Activated CD4-positive, alpha-beta T cell treated with anti-CD3 and anti-CD28 coated beads for 24 hours (primary cell): ENCODE results near the gene SPNS1.
"Not testable (repeated sequence)": the region's sequence is repeated elsewhere in the genome, so short reads cannot be mapped to it uniquely, and the experiment has no call there.

ENCODE experiments used
- DNase-seq, 2 donors: peaks; one replicate each; pipeline ENCODE4 v3.0.0-alpha.2; 2020; ENCODE audit warnings: low read depth in 2 of 2

SPNS1 gene

DNA sequence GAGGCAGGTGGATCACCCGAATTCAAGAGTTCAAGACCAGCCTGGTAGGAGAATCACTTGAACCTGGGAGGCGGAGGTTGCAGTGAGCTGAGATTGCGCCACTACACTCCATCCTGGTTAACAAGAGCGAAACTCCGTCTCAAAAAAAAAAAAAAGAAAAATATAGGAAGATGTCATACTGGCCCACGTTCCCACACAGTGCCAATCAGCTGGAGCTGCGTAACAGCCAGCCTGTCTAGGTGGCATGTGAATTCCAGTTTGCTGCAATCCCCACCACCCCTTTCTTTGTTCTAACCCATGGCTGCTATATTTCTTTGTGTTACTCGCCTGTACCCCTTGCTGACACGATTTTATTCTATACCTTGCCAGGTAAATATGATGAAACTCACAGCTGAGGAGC, 16.4 kb upstream of the SPNS1 start:
- no peak for DNase-seq

DNA sequence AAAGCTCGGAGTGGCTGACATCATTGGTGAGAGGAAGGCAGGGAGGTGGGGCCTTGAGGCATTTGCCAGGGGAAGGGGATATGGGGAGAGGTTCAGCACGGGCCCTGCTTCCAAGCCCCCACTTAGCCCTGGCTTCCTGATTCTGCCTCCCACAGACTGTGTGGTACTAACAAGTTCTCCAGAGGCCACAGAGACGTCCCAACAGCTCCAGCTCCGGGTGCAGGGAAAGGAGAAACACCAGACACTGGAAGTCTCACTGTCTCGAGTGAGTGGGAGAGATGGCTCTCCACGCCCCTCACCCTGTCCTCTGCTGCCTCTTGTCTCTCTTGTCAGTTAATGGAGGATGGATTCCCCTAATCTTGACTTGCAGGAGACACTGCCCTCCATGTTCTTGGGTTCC, 15.7 kb upstream of the SPNS1 start:
- DNase-seq: no peak

DNA sequence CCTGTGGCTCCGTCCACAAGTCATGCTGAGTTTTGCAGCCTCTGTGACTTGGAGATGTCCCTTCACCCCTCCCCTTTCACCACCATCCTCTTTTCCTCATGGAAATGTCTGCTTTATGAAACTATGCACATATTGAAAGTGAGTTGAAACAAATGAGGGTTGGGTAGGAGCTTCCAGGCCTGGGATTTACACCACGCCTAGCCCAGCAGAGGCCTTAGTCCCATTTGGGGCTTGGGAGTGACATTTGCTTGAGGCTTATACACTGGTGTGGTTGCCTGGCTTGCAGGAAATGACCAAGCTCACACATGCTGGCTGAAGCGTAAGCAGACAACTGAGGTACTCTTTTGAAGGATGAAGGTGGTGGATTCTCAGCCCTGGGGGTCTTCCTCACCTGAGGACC, 10.5 kb upstream of the SPNS1 start:
- DNase-seq: no peak

DNA sequence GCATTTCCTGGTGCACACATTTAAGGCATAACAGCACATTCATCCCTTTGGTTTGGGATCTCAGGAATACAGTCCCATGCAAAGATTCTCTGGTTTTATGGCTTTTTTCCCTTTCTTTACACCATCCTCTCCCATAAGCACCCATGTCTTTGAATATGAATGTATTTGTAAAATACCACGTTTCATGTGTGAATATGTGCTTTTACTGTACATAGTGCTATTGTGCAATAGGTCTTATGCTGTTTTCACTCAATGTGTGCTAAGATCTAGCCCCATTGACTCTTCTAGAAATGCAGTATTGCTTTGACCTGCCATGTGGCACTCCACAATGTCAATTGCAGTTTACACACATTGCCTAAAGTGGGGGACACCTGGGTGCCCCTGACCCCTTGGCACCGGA, 10.1 kb upstream of the SPNS1 start:
- no peak for DNase-seq

DNA sequence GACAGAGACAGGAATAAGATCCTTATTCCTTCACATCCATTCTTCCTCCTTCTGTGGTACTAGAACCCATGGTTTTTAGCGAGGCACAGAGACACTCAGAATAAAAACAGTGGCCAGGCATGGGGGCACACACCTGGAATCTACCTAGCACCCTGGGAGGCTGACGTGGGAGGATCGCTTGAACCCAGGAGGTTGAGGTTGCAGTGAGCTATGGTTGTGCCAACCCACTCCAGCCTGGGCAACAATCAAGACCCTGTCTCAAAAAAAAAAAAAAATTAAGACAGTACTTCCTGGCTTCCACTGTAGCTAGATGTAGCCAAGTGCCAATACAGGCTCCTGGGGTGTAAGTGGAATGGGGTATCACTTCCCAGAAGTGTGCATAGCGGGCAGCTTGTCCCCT, 7.4 kb upstream of the SPNS1 start:
- DNase-seq: no peak

DNA sequence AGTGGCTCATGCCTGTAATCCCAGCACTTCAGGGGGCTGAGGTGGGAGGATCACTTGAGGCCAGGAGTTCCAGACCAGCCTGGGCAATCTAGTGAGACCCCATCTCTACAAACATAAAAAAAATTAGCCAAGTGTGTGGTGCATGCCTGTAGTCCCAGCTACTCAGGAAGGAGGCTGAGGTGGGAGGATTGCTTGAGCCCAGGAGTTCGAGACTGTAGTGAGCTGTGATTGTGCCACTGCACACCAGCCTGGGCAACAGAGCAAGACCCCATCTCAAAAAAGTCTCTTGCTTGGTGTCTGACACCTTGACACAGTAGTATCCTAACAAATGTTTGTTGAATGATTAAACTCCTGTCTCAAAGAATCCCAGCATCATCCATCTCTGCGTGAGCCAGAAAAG, 4.9 kb upstream of the SPNS1 start:
- not testable (repeated sequence) for DNase-seq

DNA sequence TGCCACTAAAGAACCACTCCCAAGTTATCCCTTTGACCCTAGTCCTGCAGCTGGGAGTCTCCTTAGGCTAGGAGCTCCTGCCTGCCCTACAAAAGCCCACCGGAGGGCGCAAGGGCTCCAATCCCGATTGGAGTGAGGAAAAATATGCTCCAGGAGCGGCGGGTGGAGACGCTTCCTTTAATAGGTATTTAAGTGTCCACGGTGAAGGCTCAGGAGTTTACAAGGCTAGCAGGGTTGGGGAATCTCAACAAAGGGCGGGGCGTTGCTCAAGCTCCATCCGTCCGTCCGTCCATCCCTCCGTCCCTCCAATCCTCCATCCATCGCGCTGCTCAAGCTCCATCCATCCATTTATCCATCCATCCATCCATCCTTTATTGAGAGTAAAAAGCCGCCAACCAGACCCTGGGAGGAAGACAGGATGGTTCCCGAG, 556 bp upstream of the SPNS1 start:
- DNase-seq: peak in 1 of 2 donors; percentile 15

DNA sequence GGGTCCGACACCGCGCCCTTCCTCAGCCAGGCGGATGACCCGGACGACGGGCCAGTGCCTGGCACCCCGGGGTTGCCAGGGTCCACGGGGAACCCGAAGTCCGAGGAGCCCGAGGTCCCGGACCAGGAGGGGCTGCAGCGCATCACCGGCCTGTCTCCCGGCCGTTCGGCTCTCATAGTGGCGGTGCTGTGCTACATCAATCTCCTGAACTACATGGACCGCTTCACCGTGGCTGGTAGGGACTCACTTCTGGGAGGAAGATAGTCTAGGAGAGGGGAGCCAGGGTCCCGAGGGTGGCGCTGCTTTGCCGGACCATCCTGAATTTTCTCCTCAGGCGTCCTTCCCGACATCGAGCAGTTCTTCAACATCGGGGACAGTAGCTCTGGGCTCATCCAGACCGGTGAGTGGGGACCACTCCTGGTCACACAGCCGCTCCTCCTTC, 601 bp downstream of the SPNS1 start:
- no peak for DNase-seq

DNA sequence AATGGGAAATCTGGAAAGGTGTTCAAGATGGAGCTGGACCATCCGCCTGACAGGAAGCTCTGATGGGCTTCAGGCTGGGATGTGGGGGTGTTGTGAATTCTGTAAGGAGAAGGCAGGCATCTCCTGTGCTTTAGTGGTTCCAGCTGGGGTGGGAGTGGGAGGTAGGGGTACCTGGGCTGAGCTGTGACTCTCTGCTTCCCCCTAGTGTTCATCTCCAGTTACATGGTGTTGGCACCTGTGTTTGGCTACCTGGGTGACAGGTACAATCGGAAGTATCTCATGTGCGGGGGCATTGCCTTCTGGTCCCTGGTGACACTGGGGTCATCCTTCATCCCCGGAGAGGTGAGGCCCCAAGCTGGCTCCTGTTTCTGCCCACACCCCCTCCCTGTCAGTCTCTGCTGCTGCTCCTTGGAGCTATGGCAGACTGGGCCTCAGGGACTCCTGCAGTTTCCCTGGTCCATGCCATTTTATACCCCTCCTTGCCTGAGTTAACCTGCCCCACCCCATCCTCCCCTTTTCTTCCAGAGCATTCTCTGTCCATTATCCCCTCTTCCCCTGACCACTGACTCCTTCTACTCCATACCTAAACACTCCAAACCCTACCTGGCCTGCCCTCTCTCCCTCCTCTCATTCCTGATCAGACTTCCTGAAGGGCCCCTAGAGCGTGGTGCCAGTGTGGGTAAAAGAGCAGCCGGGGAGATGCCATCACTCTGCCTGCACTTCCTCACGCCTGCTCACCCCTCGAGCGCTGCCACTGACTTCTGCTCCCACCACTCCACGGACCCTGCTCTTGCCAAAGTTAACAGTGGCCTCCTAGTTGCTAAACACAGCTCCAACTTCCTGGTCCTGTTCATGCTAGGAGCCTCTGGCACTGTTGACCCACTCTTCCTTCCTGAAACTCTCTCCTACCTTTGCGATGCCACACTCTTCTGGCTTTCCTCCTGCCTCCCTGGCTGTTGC, 3.4 kb downstream of the SPNS1 start:
- DNase-seq: no peak

DNA sequence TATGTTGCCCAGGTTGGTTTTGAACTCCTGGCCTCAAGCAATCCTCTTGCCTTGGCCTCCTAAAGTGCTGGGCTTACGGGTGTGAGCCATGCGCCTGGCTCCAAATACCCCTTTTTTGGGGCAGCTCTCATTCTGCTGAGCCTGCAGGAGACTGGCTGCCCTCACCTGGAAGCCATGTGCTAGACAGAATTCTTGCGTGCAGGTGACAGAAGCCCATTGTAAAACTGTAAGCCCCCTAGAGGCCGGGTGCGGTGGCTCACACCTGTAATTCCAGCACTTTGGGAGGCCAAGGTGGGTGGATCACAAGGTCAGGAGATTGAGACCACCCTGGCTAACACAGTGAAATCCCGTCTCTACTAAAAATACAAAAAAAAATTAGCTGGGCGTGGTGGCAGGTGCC, 5.8 kb downstream of the SPNS1 start:
- not testable (repeated sequence) for DNase-seq

DNA sequence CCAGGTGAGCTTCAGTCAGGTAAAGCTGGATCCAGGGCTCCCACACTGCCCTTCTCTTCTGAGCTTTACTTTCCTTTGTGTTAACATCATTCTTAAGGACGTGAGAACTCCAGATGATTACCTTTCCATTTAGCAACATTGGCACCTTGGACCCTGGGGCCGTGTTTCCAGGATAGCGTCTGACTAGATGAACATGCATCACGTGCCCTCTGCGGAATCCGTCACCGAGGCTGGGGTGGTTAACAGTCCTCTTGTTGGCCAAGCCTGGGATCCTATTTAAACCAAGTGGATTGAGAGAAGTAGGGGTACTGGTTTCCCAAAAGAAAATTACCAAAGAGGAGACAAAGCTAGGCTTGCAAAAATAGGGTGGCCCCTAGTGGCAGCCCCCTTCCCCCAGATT, 6.4 kb downstream of the SPNS1 start:
- no peak for DNase-seq

DNA sequence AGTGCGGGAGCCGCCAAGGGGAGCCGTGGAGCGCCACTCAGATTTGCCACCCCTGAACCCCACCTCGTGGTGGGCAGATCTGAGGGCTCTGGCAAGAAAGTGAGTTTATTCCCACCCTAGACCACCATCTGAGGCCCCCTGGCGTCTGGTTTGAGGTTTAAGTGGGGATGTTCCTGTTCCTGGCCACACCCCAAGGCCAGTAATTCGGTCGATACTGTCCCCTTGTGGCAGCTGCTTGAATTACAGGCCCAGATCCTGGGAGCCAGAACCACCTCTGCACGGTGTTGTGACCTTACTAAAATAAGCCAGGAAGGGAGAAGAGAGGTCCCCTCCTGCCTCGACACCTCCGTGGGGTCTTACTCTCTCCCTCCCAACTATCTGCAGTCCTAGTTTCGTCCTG, 6.9 kb downstream of the SPNS1 start:
- DNase-seq: peak in 1 of 2 donors; percentile 63

DNA sequence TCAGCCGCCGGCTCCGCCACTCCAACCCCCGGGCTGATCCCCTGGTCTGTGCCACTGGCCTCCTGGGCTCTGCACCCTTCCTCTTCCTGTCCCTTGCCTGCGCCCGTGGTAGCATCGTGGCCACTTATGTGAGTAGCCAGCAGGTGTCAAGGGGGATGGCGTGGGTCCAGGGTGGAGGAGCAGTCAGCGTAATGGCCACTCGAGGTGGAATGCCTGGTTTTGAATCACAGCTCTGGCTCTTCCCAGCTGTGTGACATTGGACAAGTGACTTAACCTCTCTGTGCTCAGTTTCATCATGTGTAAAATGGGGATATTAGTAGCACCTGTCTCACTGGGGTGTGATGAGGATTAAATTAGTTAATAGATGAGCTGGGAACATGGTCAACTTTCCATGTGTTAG, 7.8 kb downstream of the SPNS1 start:
- no peak for DNase-seq

DNA sequence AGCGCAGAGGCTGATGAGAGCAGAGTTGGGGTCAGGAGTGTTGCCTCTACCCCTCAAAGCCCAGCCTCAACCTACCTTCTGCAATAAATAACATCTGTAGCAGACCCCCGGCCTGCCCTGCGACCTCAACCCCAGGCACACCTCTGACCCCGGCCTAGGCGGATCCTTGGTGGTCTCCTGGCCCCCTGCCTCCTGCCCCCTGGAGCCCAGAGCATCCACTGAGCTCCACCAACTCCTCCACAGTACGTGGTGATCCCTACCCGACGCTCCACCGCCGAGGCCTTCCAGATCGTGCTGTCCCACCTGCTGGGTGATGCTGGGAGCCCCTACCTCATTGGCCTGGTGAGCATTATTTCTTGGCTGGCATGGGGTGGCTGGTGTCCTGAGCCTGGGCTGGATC, 8.4 kb downstream of the SPNS1 start:
- no peak for DNase-seq

DNA sequence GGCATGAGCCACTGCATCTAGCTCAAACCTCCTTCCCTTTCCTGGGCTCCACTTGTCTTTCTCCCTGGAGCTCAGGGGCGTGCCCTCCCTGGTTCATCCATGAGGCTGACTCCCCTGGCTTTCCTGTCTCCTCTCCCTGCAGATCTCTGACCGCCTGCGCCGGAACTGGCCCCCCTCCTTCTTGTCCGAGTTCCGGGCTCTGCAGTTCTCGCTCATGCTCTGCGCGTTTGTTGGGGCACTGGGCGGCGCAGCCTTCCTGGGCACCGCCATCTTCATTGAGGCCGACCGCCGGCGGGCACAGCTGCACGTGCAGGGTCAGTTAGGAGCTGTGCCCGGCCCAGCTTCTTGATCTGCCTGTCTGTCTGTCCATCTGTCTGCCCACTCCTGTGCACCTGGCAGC, 9.1 kb downstream of the SPNS1 start:
- DNase-seq: no peak

DNA sequence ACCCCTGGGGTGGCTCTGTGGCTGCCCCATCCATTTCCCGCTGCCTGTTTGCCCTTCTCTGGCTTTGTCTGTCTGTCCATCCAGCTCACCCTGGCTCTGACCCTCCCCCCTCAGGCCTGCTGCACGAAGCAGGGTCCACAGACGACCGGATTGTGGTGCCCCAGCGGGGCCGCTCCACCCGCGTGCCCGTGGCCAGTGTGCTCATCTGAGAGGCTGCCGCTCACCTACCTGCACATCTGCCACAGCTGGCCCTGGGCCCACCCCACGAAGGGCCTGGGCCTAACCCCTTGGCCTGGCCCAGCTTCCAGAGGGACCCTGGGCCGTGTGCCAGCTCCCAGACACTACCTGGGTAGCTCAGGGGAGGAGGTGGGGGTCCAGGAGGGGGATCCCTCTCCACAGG, 9.5 kb downstream of the SPNS1 start:
- DNase-seq: no peak

DNA sequence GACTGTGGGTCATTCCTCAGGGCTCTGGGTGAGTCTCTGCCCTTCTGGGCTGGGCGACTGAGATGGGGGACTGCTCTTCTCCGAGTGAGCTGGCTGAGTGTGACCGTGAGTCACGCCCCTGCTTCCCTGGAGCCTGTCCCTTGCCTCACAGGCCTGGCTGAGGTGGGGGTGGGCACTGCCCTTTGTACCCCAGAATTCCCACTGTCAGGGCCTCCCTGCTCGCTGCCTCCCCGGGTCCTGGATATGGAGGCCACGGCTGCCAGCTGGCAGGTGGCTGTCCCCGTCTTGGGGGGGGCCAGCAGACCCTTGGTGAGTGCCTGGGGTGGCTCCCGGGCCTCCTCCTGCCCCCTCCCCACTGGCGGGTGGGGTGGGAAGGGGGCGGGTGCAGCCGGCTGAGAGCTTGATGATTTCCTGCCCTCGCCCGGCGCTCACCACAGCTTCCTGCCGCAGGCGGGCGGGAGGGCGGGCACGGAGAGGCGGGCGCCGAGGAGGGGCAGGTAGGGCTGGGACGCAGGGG, 10.1 kb downstream of the SPNS1 start, which contains the start of gene LAT:
Gene LAT, plus strand, starts transcription at position 434 of the 517 bp plus-strand sequence. CDS start 366 bp downstream, outside the sequence.
- peak; percentile 64 for DNase-seq

DNA sequence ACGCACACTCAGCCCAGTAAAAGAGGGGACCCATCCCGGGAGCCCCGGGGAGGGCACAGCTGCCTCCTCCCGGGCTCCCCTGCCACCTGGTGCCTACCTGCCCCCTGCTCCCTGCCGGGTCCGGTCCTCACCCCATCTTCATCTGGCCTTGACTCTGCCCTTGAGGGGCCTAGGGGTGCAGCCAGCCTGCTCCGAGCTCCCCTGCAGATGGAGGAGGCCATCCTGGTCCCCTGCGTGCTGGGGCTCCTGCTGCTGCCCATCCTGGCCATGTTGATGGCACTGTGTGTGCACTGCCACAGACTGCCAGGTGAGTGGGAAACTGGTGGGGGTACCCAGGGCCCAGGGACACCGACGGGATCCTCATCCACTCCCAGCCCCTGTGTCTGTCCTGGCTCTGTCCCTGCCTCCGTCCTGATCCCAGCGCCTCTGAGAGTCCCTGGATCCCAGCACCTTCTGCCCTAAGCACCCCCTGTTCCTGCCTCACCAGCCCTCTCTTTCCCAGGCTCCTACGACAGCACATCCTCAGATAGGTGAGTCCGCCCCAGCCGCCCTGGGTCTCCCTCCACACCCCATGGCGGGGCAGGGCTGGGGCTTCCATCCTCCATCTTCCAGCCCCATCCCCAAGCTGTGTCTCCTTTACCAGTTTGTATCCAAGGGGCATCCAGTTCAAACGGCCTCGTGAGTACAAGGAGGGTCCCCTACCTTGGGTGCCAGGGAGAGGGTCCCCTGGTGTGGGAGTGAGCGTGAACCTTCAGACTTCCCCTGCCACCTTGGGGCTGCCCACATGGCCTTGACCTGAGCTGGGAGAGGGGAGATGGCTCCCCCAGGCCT, 10.8 kb downstream of the SPNS1 start:
- DNase-seq: no peak

DNA sequence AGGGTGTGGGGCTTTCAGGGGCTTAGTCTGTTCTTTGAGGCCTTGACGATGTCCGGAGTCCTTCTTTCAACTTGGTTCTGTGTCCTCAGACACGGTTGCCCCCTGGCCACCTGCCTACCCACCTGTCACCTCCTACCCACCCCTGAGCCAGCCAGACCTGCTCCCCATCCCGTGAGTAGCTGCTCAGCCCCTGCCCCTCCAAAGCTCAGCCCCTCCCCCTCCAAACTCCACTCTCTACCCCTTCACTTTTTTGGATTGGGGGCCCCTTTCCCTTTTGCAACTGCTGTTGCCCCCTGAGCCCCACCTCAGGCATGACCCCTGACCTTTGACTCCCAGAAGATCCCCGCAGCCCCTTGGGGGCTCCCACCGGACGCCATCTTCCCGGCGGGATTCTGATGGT, 11.5 kb downstream of the SPNS1 start:
- no peak for DNase-seq

DNA sequence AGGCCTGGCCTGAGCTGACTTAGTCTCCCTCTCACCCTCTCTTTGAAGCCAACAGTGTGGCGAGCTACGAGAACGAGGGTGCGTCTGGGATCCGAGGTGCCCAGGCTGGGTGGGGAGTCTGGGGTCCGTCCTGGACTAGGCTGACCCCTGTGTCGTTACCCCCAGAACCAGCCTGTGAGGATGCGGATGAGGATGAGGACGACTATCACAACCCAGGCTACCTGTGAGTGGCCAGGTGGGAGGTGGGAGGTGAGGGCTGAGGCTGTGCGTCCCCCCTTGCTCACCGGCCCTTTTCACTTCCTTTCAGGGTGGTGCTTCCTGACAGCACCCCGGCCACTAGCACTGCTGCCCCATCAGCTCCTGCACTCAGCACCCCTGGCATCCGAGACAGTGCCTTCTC, 11.9 kb downstream of the SPNS1 start:
- no peak for DNase-seq

DNA sequence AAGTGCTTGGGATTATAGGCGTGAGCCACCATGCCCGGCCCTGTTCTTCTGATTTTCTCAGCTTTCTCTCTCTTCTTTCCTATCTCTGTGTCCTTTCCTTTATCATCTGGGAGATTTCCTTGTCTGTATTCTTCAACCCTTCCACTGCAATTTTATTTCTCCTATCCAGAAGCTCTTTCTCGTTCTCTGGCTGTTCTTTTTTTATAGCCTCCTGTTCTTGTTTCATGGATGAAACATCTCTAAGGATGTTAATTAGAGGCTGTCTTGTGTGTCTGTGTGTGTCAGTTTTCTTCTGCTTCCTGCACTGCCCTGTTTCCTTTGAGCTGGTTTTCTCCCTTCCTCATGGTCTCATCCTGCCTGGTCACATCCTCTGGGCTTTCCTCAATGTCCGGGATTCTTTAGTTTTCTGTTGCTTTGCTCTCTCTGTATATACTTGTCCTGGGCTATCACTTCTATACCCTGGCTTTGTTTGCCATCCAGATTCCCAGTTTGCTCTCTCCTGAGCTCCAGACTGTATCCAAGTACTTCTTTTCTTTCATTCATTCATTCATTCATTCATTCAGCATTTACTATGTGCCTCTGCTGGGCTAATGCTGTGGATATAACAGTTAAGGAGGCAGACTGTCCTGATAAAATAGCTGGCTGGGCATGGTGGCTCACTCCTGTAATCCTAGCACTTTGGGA, 12.7 kb downstream of the SPNS1 start:
- DNase-seq: no peak

DNA sequence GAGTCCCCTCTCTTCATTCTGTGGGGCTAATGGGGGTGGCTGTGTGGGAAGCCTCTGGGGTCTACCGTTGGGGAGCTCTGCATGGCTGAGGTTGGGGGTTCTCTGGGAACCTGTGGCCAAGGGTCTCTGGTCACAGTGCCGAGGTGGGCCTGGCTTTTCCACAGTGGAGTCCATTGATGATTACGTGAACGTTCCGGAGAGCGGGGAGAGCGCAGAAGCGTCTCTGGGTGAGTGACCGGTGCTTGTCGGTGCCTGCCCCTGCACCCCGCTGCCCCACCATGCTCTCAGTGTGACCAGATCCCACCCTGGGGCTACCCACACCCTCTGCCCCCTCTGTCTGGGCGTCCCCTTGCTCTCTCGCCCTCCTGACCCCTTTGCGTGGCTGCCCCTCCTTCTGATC, 14.8 kb downstream of the SPNS1 start:
- no peak for DNase-seq
